CD4-positive, alpha-beta T cell treated with Interleukin-17A for 4 hours (primary cell): ENCODE measurements around the gene ANO10.
"Not testable (repeated sequence)": the region's sequence is repeated elsewhere in the genome, so short reads cannot be mapped to it uniquely, and the experiment has no call there.

ENCODE experiments used
- DNase-seq: peaks from one replicate; pipeline ENCODE4 v3.0.0-alpha.2; 2020; ENCODE audit warnings: mixed read lengths

ANO10 gene

GRCh38 chr3:43366885-43367284 lies 254.9 kb downstream of the ANO10 start:
- DNase-seq = no peak

- no peak for DNase-seq
These were observed 255.3 kb downstream of the ANO10 start for GRCh38 chr3:43366481-43366880.

GRCh38 chr3:43365601-43366305 lies 256.1 kb downstream of the ANO10 start:
- no peak for DNase-seq

DNA sequence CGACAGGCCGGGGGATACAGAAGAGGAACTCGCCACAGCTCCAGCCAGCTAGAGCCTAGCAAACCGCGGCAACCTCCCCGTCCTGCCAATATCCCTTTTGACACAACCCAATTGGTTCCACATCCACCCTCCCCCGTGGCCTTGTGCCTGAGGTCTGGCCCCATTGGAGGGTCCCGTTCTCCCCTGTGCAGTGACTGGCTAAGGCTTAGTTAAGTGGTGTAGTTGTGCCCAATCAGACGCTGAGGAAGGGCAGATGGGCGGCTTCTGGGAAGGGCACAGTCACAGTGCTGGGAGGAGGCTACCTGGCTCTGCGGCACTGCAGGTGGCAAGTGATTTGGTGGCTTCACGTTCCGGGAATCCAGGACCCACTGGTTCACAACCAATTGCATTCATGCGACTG lies 256.9 kb downstream of the ANO10 start:
- DNase-seq = no peak

DNA sequence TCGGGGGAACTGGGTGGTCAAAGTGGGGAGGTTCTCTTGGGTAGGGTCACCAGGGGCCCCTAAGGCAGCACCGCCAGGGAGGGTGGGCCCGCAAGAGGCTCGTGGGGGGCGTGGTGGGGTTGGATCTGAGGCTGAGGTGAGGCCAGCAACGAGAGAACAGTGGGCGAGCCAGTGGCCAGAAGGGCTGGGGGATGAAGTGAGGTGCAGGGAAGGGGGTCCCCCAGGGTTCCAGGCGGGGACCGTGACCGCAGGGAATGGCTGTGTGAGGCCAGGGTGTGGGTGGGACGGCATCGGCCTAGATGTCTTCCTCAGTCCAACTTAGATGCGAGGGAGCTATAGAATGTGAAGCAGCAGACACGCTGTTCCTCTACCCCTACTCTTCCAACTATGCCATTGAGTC lies 257.3 kb downstream of the ANO10 start:
- no peak for DNase-seq

- no peak for DNase-seq
These were observed 258.1 kb downstream of the ANO10 start for GRCh38 chr3:43363621-43364266.

DNA sequence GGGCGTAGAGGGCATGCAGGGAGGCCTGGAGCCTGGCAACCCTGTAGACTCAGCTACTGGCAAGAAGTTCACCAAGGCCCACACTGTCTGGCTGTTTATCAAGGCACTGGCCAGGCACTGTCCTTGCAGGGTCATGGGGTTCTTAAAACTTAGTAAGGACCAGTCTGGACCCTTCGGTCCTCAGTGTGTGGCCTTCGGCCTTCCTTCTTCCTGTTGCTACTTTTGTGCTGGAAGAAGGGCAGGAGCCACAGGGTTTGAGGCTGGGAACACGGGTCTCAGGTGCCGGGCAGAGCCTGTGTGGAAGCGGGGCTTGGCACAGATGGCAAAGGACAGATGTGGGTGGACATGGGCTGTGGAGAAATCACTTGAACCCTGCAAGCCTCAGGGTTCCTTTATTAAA lies 258.9 kb downstream of the ANO10 start:
- DNase-seq = no peak

- DNase-seq = no peak
These were observed 259.6 kb downstream of the ANO10 start for GRCh38 chr3:43362183-43362582.

GRCh38 chr3:43361077-43361476 lies 260.7 kb downstream of the ANO10 start:
- DNase-seq = no peak

DNA sequence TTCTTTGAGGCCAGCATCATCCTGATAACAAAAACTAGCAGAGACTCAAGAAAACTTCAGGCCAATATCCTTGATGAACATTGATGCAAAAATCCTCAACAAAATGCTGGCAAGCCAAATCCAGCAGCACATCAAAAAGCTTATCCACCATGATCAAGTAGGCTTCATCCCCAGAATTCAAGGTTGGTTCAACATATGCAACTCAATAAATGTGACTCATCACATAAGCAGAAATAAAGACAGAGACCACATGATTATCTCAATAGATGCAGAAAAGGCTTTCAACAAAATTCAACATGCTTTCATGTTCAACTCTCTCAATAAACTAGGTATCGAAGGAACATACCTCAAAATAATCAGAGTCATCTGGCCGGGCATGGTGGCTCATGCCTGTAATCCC lies 265.8 kb downstream of the ANO10 start:
- not testable (repeated sequence) for DNase-seq

DNA sequence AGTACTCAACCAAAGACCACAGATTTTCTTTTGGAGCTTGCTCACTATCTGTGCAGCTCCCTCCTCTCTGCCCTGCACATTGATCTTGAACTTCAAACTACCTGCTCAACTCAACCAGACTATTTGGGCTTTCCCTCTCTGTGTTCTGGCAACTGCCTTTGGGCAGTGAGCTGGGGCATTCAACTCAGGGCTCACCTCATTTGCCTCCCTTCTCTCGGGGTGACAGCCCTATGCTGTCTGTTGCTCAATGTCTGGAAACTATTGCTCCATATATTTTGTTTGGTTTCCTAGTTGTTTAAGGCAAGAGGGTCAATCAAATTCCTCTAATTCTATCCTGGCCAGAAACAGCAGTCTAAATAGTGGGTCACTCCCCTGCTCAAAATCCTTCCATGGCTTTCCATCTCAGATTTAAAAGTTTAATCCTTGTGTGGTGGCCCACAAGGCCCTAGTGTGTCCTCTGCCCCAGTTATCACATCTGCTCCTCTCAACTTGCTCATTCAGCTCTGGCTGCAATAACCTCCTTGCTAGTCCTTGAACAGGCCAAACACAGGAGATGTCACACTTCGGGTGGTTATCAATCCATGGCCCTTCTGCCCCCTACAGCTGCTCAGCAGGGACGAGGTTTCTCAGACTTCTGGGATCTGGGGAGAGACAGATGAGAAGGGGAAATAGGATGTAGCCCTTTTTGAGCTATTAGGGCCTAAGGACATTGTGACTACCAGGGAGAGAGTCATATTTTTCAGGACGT lies 267.7 kb downstream of the ANO10 start:
- no peak for DNase-seq

DNA sequence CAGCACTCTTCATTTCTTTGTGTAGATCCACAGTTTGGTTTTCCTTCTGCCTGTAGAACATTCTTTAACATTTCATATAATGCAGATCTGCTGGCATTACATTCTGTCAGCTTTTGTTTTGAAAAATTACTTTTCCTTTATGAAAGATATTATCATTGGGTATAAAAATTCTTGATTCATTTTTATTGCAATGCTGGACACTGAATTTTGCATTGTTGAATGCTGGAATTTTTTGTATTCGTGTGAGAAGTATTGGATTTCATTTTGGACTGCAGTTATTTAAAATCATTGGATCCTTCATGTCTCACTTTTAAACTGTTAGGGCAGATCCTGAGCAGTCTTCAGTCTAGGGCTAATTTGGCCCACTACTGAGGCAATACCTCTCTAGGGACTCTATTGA lies 268.4 kb downstream of the ANO10 start:
- DNase-seq = no peak

DNA sequence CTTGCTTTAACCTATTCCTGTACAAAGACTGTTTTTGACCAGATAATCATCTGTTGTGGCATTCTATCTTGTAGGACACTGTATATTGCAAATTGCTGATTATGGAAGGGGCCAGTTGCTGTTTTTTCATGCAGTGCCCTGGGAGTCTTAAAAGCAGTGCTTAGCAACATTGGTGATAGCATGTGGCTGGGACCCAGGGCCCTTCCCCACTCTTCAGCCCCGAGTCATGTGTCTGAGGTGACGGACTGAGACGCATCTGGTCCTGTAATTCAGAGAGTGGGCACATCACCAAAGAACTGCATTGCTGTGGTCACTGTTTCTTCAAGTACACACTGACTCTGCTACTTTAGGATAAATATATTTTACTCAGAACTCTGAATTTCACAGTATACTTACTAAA lies 272.1 kb downstream of the ANO10 start:
- no peak for DNase-seq

DNA sequence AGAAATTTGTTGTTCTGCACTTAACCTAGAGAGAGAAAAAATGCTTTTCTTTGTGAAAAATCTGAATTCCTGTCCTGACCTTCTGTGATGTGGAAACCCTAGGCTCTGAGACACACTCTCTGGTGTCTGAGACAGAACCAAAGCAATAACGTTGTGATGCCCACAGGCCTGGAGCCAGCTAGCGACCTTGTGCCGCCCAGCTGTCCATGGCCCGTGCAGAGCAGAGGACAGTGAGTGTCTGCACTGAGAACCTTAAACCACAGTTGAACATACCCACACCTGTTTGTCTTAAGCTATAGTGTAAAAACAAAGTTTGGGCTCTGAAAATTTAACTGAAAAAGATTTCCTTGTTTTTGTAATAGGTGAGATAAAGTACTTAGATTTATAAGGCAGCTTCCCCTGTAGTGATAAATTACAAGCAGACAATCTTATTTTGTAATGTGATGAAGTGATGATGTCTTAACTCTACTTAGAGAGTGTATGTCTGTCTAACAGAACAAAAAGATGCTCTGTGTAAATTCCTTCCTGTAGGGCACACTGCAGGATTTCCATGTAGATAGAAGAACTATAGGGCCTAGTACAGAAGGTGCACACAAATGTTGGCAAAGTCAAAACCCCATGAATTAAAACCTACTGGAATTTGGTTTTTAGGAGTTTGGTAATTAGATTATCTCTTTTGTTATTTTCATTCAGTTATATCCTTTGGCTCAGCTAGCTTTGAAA lies 272.8 kb downstream of the ANO10 start:
- DNase-seq = no peak

GRCh38 chr3:43348350-43348749 lies 273.5 kb downstream of the ANO10 start:
- DNase-seq = no peak

- no peak for DNase-seq
These were observed 274.0 kb downstream of the ANO10 start for GRCh38 chr3:43347774-43348173.

DNA sequence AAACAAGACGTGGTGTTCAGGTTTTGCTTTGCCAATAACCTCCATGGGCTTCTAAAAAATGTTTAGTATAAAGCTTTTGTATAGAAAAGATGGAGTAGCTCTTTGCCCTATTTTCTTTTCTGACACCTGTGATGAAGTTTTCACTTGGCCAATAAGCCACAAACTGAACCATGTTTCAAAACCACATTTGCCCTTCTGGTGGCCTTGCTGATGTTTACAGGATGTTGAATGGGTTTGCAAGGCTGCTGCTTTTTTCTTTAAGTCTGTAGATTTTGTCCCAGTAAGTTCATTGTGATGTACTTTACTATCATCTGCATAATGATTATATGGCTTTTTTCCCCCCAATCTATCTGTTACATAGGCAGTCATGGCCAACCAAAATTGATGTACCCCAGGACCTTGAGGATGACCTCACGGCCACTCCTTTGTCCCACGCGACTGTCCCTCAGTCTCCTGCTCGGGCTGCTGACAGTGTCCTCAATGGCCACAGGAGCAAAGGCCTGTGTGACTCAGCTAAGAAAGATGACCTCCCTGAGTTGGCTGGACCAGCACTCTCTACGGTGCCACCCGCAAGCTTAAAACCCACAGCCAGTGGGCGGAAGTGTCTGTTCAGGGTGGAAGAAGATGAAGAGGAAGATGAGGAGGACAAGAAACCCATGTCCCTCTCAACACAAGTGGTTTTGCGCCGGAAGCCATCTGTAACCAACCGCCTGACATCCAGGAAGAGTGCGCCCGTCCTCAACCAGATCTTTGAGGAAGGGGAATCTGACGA lies 274.6 kb downstream of the ANO10 start:
- peak; percentile 48 for DNase-seq

- DNase-seq = no peak
These were observed 275.9 kb downstream of the ANO10 start for GRCh38 chr3:43345877-43346276.

- no peak for DNase-seq
These were observed 276.6 kb downstream of the ANO10 start for GRCh38 chr3:43345246-43345645.

- no peak for DNase-seq
These were observed 277.3 kb downstream of the ANO10 start for GRCh38 chr3:43344520-43344919.

DNA sequence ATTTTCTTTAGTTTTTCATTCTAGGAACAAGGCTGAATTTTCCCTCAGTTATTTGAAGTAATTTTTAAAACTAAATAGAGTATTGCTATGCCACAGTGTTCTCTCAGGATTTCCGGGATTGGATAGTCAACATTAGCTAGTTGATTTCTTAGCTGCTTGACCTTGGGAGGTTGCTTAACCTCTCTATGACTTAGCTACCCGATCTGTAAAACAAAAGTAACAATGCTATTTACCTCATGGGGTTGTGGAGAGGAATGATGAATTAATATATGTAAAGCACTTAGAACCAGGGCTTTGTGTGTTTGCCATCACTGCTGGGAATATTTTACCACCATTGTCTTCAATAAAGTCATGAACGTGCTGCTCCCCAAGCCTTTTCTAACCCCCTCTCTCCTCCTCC lies 278.0 kb downstream of the ANO10 start:
- no peak for DNase-seq

DNA sequence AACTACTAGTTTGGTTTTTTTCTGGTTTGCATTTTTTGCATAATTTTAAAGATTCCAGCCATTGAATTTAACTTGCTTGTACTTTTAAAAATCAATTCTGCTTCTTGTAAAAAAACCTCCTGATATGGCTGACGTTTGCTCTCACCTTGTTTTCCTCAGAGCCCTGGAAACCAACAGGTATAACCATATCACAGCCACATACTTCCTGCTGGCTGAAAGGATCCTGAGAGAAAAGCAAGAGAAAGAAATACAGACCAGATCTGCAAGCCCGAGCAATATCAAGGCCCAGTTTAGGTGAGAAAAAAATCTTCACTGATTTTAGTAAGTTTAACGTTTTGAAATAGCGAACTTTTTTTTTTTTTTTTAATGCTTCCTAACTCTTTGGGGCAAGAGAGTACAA lies 278.6 kb downstream of the ANO10 start:
- DNase-seq = peak; percentile 20

- no peak for DNase-seq
These were observed 280.0 kb downstream of the ANO10 start for GRCh38 chr3:43341788-43342187.
